ENCODE results near the gene CAPZB. TPM values are rescaled to one million over a fixed set of nuclear protein-coding genes. Genes with fewer than 3 reads are reported as not detected.

The CAPZB gene
- polyA plus RNA-seq, 2 of the 4 experiments (the other 2 are of a cell fraction) = 133 to 296 TPM

GRCh38 chr1:19443326-19443725 lies 42.0 kb downstream of the CAPZB start:
- DNase-seq (ENCODE audit: low read depth in 1 of 2, low spot score in 1 of 2) = no peak
- FAIRE-seq = no peak
- Histone ChIP-seq H3K9me3 (no peaks in the 10 kb centered on the region), H3K27ac (peak overlapping the region in 1 of 2 experiments; percentile 7; a peak in 2 of 6 replicates), H3K4me1 (peaks cover 85% of the 10 kb centered on the region), H3K4me3 (no peak overlapping the region), H3K4me2 (no peak overlapping the region)
- ATAC-seq = no peak
- ChIA-PET CTCF (interaction anchor here (1.0 to 1.5 kb wide), 4 partner anchors 15 to 201 kb away, joined by 3 to 6 read pairs (median 3); partner anchors contain the start of gene NBL1), POLR2A (no interaction called here)
- 97% methylated on average over 4 of the region's 4 CpGs for WGBS (ENCODE audit: missing lambda C conversion rate)
- TF ChIP-seq JUNB (IDR thresholded peaks at IDR 0.05) = no peak
- TF ChIP-seq HOXA7 (CRISPR knock-in tag; IDR thresholded peaks at IDR 0.05) = no peak
- no peak for TF ChIP-seq CHD4 (IDR thresholded peaks at IDR 0.05; ENCODE audit: borderline replicate concordance)
- TF ChIP-seq CHD2 (IDR thresholded peaks at IDR 0.05; ENCODE audit: low read length, partially characterized antibody) = no peak
- no peak for TF ChIP-seq RAD21 (conservative IDR thresholded peaks at IDR 0.05 in 1 of 2, IDR thresholded peaks at IDR 0.05 in 1 of 2)
- no peak for TF ChIP-seq BHLHE40 (IDR thresholded peaks at IDR 0.05; ENCODE audit: low read depth, low read length)
- TF ChIP-seq TP53 (CRISPR knock-in tag; IDR thresholded peaks at IDR 0.05) = no peak
- TF ChIP-seq SREBF2 (IDR thresholded peaks at IDR 0.05) = no peak
- no peak for TF ChIP-seq ZC3H11A (IDR thresholded peaks at IDR 0.05)
- no peak for TF ChIP-seq PHF8 (IDR thresholded peaks at IDR 0.05; ENCODE audit: borderline replicate concordance, low read depth)

- Histone ChIP-seq H3K9me3 (no peaks in the 10 kb centered on the region), H3K4me2 (0 out of 3 replicates have a peak overlapping the region, but pooled peaks have one; percentile 8), H3K4me3 (no peak overlapping the region), H3K4me1 (peaks cover 79% of the 10 kb centered on the region), H3K27ac (peak overlapping the region in 1 of 2 experiments; percentile 54; a peak in 2 of 6 replicates)
- POLR2A ChIA-PET = no interaction called here
- DNase-seq (ENCODE audit: low read depth in 1 of 2, low spot score in 1 of 2) (no peak), ATAC-seq (no peak), FAIRE-seq (no peak)
- CTCF ChIA-PET = interaction anchor here (1.3 to 1.5 kb wide), 2 partner anchors 49 to 201 kb away, joined by 3 read pairs; partner anchors contain the start of gene NBL1
- no peak for TF ChIP-seq HEYL (CRISPR knock-in tag; IDR thresholded peaks at IDR 0.05)
- TF ChIP-seq HOXB5 (CRISPR knock-in tag; IDR thresholded peaks at IDR 0.05) = no peak
- TF ChIP-seq NR3C1 (IDR thresholded peaks at IDR 0.05) = no peak
- TF ChIP-seq RARB (CRISPR knock-in tag; IDR thresholded peaks at IDR 0.05) = no peak
- TF ChIP-seq FOSL2 (IDR thresholded peaks at IDR 0.05) = no peak
- no peak for TF ChIP-seq FOSL2 (CRISPR knock-in tag; IDR thresholded peaks at IDR 0.05)
- TF ChIP-seq ZSCAN20 (CRISPR knock-in tag; IDR thresholded peaks at IDR 0.05) = no peak
- TF ChIP-seq CHD2 (IDR thresholded peaks at IDR 0.05; ENCODE audit: low read length, partially characterized antibody) = no peak
- no peak for TF ChIP-seq CHD4 (IDR thresholded peaks at IDR 0.05; ENCODE audit: borderline replicate concordance)
- no peak for TF ChIP-seq REST (IDR thresholded peaks at IDR 0.05)
- TF ChIP-seq CBX8 (IDR thresholded peaks at IDR 0.05) = no peak
- WGBS (ENCODE audit: missing lambda C conversion rate) = 82% methylated on average over 22 of the region's 22 CpGs
Observed at GRCh38 chr1:19442154-19443096, 42.9 kb downstream of the CAPZB start.

Data from A549 (cell line).